Psoas muscle (tissue), 8 donors: ENCODE results near the gene S100A1. TPM values are rescaled to one million over a fixed set of nuclear protein-coding genes. Genes with fewer than 3 reads are reported as not detected.

Experiments
- ATAC-seq, 4 donors: fragments of 200-7000 bp; cut with Tn5 transposase; one replicate each; pipeline ENCODE4 v1.9.1; 2020; ENCODE audit warnings: moderate library complexity in 3 of 4, mild to moderate bottlenecking in 2 of 4
- DNase-seq, 2 donors: peaks; one replicate each; pipeline ENCODE4 v3.0.0-alpha.2; 2020
- H3K27ac ChIP-seq: fragments of 200-600 bp; one replicate; pipeline ENCODE4 v1.8.0; 2022
- H3K27me3 ChIP-seq, 3 donors: fragments of 200-600 bp in 1 of 3; one replicate each; pipeline versions ENCODE4 v1.6.1 to v1.8.0; 2013 to 2022; ENCODE audit warnings: low read length in 2 of 3, mild to moderate bottlenecking in 2 of 3, moderate library complexity in 1 of 3; ENCODE audit not compliant: insufficient read depth in 3 of 3
- H3K36me3 ChIP-seq, 2 donors: fragments of 200-600 bp in 1 of 2; one replicate each; pipeline versions ENCODE4 v1.6.1 to v1.8.0; 2013 to 2022; ENCODE audit warnings: low read depth in 1 of 2, mild to moderate bottlenecking in 1 of 2, moderate library complexity in 1 of 2; ENCODE audit not compliant: insufficient read depth in 1 of 2
- H3K4me1 ChIP-seq: fragments of 200-600 bp; one replicate; pipeline ENCODE4 v1.8.0; 2022
- H3K4me3 ChIP-seq: fragments of 200-600 bp; one replicate; pipeline ENCODE4 v1.8.0; 2022; ENCODE audit warnings: mild to moderate bottlenecking
- H3K9me3 ChIP-seq: fragments of 200-600 bp; one replicate; pipeline ENCODE4 v1.8.0; 2022
- WGBS, 3 donors: extraction: QIAGEN DNeasy Blood & Tissue Kit; methylation state at CpG; one replicate each; pipeline versions ENCODE4 v1.1.6 to v1.1.7; 2013; 5-methylcytosine and 5-hydroxymethylcytosine counted together
- intact Hi-C, 2 donors: fragments of 100-400 bp; cut with DNase I; formaldehyde crosslinking; loops; one replicate each; pipeline versions ENCODE4 v1.11.0 to v1.14.2; 2022
- polyA plus RNA-seq, 3 donors: library from polyadenylated mRNA; stranded (reverse); fragments of 200-250 nt; gene quantifications; one replicate each; pipeline ENCODE4 v1.2.3, GENCODE V29; 2013
- total RNA-seq, 4 donors: library from RNA; stranded (reverse); fragmentation: NEBNext Ultra II Directional in 2 of 4; extraction: Animal tissue kit (Norgen Biotek cat#: 25700) in 2 of 4; gene quantifications; one replicate each; pipeline versions ENCODE4 v1.2.1 to v1.2.4, GENCODE V29; 2021 to 2023
- TF ChIP-seq, protein P1 (sequence below): fragments of 200-600 bp; IDR thresholded peaks from one replicate; pipeline ENCODE4 v1.8.0; 2022; ENCODE audit warnings: antibody characterized with exemption
- donor health status: healthy with polysubstance abuse.
- donor health status: DM: no; HTN: no; CAD: no; lungs with moderate emphysema.
- donor health status: Bipolar disorder and iron deficiency.
- donor health status: healthy.
- donor health status: DM: yes; HTN: yes; CAD: no.
- donor health status: DM: no; HTN: no; CAD: no.
- donor health status: DM: no; HTN: no; CAD: no.
- donor health status: DM: yes; HTN: yes; CAD: no.

S100A1 gene
- total and polyA plus RNA-seq, 7 donors, result 370 to 1,423 (median 1,008) TPM

DNA sequence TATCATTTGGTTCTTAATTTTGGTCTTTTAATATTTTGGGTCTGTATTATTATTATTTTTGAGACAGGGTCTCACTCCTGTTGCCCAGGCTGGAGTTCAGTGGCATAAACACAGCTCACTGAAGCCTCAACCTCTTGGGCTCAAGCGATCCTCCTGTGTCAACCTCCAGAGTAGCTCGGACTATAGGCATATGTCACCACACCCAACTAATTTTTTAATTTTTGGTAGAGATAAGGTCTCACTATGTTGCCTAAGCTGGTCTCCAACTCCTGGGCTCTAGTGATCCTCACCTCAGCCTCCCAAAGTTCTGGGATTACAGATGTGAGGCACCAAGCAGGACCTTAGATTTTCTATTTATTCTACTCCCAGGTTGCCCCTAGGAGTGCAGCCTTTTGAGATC is 45.3 kb downstream of the S100A1 start:
- H3K36me3 ChIP-seq, result peaks cover 0 to 13% of the 10 kb centered on the region in 2 donors
- H3K27me3 ChIP-seq, result no peaks in the 10 kb centered on the region
- no peak overlapping the region for H3K27ac ChIP-seq
- H3K9me3 ChIP-seq, result no peaks in the 10 kb centered on the region
- H3K4me1 ChIP-seq, result peaks cover 13% of the 10 kb centered on the region
- no peak overlapping the region for H3K4me3 ChIP-seq
- intact Hi-C loops, result loop anchor here (5.0 to 10.0 kb wide), 3 partner anchors 101 to 311 kb away; partner anchors contain the start of genes DENND4B (in 1 of the 2) and RAB13 (in 1 of the 2)
- TF ChIP-seq, protein P1, sequence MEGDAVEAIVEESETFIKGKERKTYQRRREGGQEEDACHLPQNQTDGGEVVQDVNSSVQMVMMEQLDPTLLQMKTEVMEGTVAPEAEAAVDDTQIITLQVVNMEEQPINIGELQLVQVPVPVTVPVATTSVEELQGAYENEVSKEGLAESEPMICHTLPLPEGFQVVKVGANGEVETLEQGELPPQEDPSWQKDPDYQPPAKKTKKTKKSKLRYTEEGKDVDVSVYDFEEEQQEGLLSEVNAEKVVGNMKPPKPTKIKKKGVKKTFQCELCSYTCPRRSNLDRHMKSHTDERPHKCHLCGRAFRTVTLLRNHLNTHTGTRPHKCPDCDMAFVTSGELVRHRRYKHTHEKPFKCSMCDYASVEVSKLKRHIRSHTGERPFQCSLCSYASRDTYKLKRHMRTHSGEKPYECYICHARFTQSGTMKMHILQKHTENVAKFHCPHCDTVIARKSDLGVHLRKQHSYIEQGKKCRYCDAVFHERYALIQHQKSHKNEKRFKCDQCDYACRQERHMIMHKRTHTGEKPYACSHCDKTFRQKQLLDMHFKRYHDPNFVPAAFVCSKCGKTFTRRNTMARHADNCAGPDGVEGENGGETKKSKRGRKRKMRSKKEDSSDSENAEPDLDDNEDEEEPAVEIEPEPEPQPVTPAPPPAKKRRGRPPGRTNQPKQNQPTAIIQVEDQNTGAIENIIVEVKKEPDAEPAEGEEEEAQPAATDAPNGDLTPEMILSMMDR, result no peak
- WGBS, 3 donors, result 95 to 96% (median 95%) methylated on average over 2 of the region's 2 CpGs
- no peak for DNase-seq
- no peak for ATAC-seq

DNA sequence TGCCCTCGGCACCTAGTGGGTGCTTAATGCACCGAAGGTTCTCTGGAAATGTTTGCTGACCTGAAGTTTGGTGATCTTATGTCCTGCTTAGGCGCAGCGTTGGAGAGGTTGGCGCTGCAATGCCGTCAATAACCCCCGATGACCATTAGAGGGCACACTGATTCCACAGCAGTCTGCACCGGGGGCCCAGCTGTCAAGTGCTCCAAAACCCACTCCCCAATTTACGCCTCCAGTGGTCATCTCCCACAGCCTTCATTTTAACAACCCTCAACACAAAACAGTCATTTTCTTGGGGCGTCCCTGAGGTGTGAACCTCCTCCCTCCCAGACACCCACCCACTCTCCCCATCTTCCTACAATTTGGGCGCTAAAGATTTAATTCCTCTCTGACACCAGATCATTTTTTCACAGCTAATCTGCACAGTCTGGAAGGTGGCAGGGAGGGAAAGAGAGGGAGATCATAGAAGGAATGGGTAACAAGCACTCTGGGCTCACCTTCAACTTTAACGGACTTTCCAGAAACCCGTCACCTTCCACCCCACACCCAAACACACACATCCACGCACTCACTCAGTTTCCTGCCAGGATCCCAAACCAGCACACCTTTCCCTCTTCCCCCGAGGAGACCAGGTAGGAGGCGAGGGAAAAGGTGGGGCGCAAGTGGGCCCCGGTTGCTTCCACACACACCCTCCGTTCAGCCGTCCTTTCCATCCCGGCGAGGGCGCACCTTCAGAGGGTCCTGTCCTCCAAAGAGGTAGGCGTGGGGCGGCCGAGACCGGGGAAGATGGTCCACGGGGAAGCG is 49.7 kb downstream of the S100A1 start:
- peak overlapping the region; percentile 70 for H3K4me3 ChIP-seq
- peaks cover 0 to 30% (median 9%) of the 10 kb centered on the region in 3 donors for H3K27me3 ChIP-seq
- peaks cover 0 to 7% of the 10 kb centered on the region in 2 donors for H3K36me3 ChIP-seq
- peak; percentile 49 to 70 for DNase-seq
- intact Hi-C loops, result loop anchor here (1.0 to 10.0 kb wide), 6 partner anchors 71 to 309 kb away; partner anchors contain the start of genes RAB13 (in 2 of the 2) and DENND4B (in 1 of the 2)
- H3K9me3 ChIP-seq, result no peaks in the 10 kb centered on the region
- 1 to 2% (median 2%) methylated on average over 29 of the region's 29 CpGs for WGBS, 3 donors
- no peaks in the 10 kb centered on the region for H3K4me1 ChIP-seq
- peak; percentile 63 to 86 (median 70) for ATAC-seq
- H3K27ac ChIP-seq, result no peak overlapping the region
- TF ChIP-seq, protein P1, result peak; percentile 86

DNA sequence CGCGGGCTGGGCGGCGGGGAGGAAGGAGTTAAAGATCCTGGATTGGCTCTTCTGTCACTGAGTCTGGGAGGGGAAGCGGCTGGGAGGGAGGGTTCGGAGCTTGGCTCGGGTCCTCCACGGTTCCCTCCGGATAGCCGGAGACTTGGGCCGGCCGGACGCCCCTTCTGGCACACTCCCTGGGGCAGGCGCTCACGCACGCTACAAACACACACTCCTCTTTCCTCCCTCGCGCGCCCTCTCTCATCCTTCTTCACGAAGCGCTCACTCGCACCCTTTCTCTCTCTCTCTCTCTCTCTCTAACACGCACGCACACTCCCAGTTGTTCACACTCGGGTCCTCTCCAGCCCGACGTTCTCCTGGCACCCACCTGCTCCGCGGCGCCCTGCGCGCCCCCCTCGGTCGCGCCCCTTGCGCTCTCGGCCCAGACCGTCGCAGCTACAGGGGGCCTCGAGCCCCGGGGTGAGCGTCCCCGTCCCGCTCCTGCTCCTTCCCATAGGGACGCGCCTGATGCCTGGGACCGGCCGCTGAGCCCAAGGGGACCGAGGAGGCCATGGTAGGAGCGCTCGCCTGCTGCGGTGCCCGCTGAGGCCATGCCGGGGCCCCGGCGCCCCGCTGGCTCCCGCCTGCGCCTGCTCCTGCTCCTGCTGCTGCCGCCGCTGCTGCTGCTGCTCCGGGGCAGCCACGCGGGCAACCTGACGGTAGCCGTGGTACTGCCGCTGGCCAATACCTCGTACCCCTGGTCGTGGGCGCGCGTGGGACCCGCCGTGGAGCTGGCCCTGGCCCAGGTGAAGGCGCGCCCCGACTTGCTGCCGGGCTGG is 50.5 kb downstream of the S100A1 start, which contains the start of gene NPR1:
TSS of gene NPR1 (plus strand) at position 170 of the 818 bp plus-strand sequence. CDS start at position 591, 421 bp downstream.
- DNase-seq, result peak; percentile 79 to 83
- TF ChIP-seq, protein P1, result no peak
- peak; percentile 52 to 75 (median 64) for ATAC-seq
- Histone ChIP-seq H3K4me3 (peak within 1 kb of the TSS; percentile 70), H3K36me3 (peaks cover 0 to 7% of the 10 kb centered on the region in 2 donors), H3K9me3 (no peaks in the 10 kb centered on the region), H3K27ac (peak within 1 kb of the TSS; percentile 46), H3K27me3 (peaks cover 0 to 30% (median 9%) of the 10 kb centered on the region in 3 donors), H3K4me1 (no peaks in the 10 kb centered on the region)
- intact Hi-C loops, result loop anchor here (1.0 to 10.0 kb wide), 4 partner anchors 70 to 306 kb away; partner anchors contain the start of genes DENND4B (in 1 of the 2) and RAB13 (in 1 of the 2)
- 0 to 1% (median 0%) methylated on average over 68 to 78 of the region's 78 CpGs for WGBS, 3 donors

DNA sequence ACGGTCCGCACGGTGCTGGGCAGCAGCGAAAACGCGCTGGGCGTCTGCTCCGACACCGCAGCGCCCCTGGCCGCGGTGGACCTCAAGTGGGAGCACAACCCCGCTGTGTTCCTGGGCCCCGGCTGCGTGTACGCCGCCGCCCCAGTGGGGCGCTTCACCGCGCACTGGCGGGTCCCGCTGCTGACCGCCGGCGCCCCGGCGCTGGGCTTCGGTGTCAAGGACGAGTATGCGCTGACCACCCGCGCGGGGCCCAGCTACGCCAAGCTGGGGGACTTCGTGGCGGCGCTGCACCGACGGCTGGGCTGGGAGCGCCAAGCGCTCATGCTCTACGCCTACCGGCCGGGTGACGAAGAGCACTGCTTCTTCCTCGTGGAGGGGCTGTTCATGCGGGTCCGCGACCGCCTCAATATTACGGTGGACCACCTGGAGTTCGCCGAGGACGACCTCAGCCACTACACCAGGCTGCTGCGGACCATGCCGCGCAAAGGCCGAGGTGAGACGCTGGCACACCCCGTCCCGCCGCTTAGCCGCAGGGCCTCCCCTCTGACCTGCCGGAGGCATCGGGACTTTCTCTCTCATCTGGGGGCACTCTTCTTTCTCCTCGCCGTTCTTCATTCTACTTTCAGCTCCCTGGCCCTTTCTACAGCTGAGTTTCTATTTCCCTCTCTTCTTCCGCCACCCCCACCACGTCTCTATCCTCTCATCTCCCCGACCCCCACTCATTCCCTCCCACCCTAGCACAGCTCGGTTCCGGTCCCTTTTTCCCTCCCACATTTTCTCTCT is 51.3 kb downstream of the S100A1 start:
- Histone ChIP-seq H3K27me3 (peaks cover 0 to 30% (median 9%) of the 10 kb centered on the region in 3 donors), H3K4me3 (peak overlapping the region; percentile 70), H3K27ac (peak overlapping the region; percentile 46), H3K36me3 (peaks cover 0 to 7% of the 10 kb centered on the region in 2 donors), H3K4me1 (no peaks in the 10 kb centered on the region), H3K9me3 (no peaks in the 10 kb centered on the region)
- ATAC-seq, result peak; percentile 38 to 59 (median 44)
- 3 to 4% (median 3%) methylated on average over 49 to 73 of the region's 73 CpGs for WGBS, 3 donors
- TF ChIP-seq, protein P1, result peak; percentile 14
- DNase-seq, result peak in 1 of 2 donors; percentile 62
- intact Hi-C loops, result loop anchor here (2.0 to 10.0 kb wide), 4 partner anchors 38 to 305 kb away; partner anchors contain the start of genes DENND4B (in 1 of the 2) and RAB13 (in 1 of the 2)
